ENCODE data around the gene CCDC74B.
"Not testable (repeated sequence)": the region's sequence is repeated elsewhere in the genome, so short reads cannot be mapped to it uniquely, and the experiment has no call there.

The CCDC74B gene

GRCh38 chr2:130145006-130145414, at the start of gene CCDC74B:
Gene CCDC74B (minus strand): TSS chr2:130145112. CDS start chr2:130144996, 116 bp downstream.
- peak; percentile 47 for DNase-seq

DNA sequence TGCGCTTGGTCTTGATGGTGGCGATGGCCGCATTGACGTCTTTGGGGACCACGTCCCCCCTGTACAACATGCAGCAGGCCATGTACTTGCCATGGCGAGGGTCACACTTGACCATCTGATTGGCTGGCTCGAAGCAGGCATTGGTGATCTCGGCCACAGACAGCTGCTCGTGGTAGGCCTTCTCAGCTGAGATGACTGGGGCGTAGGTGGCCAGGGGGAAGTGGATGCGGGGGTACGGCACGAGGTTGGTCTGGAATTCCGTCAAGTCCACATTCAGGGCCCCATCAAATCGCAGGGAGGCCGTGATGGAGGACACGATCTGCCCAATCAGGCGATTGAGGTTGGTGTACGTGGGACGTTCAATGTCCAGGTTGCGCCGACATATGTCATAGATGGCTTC, 48.9 kb upstream of the CCDC74B start:
- not testable (repeated sequence) for DNase-seq

DNA sequence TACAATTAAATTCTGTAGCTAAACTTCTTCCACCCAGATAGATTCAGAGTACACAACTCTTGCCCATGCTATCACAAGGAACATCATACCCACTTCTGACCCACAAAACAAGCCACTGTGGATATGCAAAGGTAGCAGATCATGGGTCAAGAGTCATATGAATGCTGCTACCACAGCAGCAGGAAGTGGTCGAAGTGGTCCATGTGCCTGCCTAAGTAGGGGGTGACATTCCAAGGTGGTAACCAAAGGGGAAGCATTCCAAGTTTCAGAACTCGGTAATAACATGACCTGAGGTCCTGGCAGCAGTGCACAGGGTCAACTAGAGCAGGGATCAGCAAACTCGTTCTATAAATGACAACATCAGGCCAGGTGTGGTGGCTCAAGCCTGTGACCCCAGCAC, 47.5 kb upstream of the CCDC74B start:
- not testable (repeated sequence) for DNase-seq

- not testable (repeated sequence) for DNase-seq
Measured at GRCh38 chr2:130191319-130191718, 46.4 kb upstream of the CCDC74B start.

GRCh38 chr2:130190237-130190636, 45.3 kb upstream of the CCDC74B start:
- no peak for DNase-seq

DNA sequence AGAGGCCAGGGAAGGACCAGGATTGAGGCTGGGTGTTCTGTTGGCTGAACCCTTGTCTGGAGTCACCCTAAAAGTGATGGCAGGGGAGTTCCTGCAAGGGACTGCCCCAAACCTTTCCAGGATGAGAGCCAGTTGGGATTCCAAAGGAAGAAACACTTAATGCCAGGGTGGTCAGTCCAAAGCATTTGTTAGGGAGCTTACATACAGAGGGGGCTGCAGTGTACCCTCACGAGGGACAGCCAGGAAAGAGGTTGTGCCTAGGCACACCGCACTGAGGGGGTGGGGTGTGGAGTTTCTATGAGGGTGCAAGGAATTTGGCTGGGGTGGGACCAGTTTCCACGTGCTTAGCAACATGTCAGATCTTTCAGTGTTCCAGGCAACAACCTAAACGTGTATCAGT, 44.0 kb upstream of the CCDC74B start:
- DNase-seq = not testable (repeated sequence)

DNA sequence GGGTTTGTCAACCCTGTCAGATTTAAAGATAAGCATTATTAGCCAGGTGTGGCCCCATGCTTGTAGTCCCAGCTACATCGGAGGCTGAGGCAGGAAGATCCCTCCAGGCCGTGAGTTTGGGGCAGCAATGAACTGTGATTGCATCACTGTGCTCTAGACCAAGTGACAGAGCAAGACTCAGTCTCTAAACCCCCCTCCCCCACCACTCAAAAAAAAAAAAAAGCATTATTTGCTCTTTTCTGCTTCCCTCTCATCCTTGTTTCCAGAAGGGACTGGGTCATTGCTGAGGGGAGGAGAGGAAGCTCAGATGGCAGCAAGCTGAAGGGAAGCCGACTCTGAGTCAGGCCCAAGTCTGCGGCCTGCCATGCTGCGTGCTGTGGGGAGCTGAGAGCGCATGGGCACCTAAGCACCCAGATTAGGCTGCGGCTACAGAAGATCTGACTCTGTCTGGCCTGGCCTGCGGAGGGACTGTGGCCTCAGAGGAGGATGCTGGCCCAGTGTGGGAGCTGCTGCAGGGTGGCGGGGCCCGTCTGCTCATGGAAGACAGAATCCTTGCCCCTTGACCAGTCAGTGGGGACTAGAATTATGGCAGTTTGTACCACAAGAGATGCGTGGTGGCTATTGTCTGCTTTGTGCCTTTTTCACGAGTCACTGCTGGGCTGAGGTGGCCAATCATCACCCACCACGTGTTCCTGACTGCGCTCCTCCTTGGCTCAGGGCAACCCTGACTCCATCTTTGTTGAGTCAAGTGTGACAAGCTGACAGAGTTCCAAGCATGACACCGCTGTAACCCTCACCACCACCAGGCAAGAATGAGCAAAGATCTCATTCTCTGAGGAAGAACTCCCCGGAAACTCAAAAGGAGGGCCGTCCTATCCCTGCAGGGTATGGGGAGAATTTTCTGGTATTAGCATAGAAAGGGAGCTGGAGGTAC, 43.2 kb upstream of the CCDC74B start:
- not testable (repeated sequence) for DNase-seq

DNA sequence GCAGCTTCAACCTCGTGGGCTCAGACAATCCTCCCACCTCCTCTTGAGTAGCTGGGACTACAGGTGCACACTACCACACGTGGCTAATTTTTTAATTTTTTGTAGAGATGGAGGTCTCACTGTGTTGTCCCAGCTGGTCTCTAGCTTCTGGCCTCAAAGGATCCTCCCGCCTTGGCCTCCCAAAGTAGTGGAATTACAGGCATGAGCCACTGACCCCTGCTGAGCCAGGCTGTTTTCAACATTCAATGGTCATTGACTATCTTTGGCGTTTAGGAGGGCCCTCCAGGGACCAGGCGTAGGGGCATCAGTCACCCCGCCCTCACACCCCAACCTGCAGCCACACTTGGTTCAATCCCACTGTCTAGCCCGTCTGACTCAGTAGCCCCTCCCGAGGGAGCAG, 42.4 kb upstream of the CCDC74B start:
- DNase-seq = no peak

GRCh38 chr2:130186391-130186790, 41.5 kb upstream of the CCDC74B start:
- no peak for DNase-seq

GRCh38 chr2:130185896-130186295, 41.0 kb upstream of the CCDC74B start:
- DNase-seq = no peak

GRCh38 chr2:130185436-130185835, 40.5 kb upstream of the CCDC74B start:
- no peak for DNase-seq

- DNase-seq = no peak
Measured at GRCh38 chr2:130183512-130184373, 38.8 kb upstream of the CCDC74B start.

DNA sequence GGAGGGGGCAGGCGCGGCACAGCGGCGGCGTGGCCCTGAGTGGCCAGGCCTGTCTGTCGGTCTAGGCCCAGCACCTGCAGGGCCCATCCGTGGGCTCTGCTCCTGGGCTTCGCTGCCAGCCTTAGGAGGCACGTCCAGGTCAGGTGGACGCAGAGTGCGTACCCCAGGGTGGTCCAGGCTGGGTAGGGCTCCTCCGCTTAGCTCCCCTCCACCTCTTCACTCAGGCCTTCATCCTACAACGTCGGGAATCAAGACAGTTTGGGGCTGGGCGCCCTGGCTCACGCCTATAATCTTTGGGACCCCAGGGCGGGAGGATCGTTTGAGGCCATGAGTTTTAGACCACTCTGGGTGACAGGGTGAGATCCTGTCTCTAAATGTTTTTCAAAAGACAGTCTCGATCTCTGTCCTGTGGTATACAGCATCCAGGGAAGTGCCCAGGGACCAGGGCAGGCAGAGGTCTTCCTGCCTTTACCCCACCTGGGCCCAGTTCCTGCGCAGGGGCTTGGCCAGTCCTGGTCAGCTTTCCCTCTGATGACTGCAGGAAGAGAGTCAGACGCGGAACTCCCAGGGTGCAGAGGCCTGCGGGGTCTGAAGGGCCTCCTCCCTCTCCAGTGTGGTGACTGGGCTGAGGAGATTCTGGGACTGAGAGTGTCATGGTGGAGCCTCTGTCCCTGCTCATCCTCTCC, 38.1 kb upstream of the CCDC74B start:
- not testable (repeated sequence) for DNase-seq

GRCh38 chr2:130181880-130182682, 37.2 kb upstream of the CCDC74B start, which contains the start of gene MZT2B:
Gene MZT2B (plus strand): TSS chr2:130182262. CDS start chr2:130182283, 21 bp downstream.
- DNase-seq = peak; percentile 83

DNA sequence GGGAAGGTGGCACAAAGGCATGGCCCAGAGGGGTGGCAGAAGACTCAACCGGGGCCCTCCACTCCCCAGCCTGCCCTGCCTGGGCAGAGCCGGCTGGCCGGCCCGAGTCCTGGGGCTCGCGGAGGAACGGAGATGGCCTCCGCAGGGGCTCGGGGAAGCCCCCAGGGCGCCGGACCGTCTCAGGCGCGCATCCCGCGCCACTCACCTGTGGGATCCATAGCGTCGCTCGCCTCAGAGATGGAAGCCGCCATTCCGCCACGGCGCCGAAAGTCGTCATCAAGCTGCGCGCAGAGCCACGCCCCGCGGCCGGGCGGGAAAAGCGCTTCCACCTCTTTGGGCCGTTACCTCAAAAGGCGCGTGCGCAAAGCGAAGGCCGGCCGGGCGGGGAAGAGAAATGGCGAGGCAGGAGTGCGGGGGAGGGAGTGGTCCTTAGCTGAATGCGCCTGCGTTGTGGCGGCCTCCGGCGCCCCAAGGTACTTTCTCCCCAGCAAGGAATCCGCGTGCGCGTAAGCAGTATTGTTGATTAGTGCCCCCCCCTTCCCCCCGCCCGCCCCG, 36.5 kb upstream of the CCDC74B start, which contains the start of gene SMPD4:
SMPD4 (minus strand) TSS at position 278 of the 555 bp plus-strand sequence. CDS start 5,010 bp downstream, outside the sequence.
- peak; percentile 93 for DNase-seq

DNA sequence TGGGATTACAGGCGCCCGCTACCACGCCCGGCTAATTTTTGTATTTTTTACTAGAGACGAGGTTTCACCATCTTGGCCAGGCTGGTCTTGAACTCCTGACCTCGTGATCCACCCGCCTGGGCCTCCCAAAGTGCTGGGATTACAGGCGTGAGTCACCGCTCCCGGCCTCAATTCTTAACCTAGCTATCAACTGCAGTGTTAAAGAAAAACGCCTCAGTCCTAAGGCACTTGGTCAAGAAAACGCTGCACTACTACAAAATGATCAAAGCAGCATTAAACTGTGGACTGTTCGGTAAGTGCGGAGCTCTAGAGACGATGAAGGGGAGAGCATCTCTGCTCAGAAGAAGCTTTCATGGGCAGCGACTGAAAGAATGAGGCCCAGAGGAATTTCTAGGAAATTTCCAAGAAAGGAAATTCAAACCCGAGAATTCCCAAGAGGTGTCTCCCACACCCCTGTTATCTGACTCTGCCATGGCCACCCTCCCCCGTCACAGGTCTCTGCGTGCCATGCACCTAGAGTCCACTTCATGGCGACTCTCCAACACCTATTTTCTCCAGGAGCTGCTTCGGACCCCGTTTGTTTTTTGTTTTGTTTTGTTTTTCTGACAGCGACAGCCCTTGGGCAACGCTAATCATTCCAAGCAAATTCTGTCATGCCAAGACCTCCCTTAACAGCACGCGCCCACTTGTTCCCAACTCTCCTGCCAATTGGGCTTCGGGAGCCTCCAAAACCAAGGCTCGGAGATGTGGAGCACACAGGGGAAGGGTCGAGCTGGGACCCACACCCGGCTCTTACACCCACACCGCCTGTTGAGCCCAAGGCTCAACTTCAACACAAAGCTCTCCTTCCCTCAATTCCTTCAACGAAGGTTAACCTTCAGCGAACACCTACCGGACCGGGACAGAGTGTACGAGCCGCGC, 35.8 kb upstream of the CCDC74B start:
- not testable (repeated sequence) for DNase-seq

DNA sequence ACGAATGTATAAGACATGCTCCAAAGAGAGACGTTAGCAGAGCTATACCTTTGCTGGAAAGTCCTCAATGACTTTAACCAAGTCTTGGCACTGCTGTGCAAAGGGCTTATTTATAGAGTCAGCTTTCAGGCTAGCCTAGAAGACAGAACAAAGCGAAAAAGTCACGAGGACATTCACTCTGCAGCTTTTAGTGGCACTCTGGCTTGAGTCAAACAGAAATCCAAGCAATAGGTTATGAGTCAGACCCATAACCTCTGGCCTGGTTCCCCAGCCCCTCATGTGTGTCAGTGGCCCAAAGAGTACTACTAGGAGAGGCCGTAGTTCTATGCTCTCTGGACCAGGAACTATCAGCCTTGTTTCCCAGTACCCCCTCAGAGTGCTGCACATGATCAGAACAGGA, 30.0 kb upstream of the CCDC74B start:
- DNase-seq = not testable (repeated sequence)

GRCh38 chr2:130169896-130170295, 25.0 kb upstream of the CCDC74B start:
- no peak for DNase-seq

GRCh38 chr2:130169163-130169562, 24.3 kb upstream of the CCDC74B start:
- not testable (repeated sequence) for DNase-seq

DNA sequence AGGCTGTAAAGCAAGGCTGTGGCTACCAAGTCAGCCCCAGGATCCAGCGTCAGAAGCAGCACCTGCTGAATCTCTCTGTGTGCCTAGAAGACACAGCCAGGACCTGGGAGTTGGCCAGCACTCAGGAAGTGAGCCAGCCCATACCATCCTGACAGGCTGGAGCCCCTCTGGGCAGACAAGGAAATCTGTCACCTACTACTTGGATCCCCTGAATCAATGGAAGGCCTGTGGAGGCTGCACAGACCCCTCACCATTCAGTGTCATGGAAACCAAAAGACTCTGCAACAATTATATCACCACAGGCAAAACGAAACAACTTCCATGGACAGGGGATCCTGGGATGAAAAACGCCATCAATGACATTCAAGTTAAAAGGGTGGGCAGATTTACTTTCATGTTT, 21.7 kb upstream of the CCDC74B start:
- DNase-seq = not testable (repeated sequence)
